Endothelial cell (in vitro differentiated cells): ENCODE data around the gene GDPD3. TPM values are rescaled to one million over a fixed set of nuclear protein-coding genes. Genes with fewer than 3 reads are reported as not detected.

ENCODE experiments used
- DNase-seq: peaks from one replicate; pipeline ENCODE4 v3.0.0; 2021; ENCODE audit warnings: low spot score
- H3K27ac Mint-ChIP-seq: one replicate; pipeline ENCODE4 v1.8.0; 2021; ENCODE audit warnings: mixed read lengths, inconsistent platforms; ENCODE audit not compliant: unreplicated experiment
- H3K27me3 Mint-ChIP-seq: one replicate; pipeline ENCODE4 v1.8.0; 2021; ENCODE audit warnings: mild to moderate bottlenecking, moderate library complexity, mixed read lengths, inconsistent platforms; ENCODE audit not compliant: unreplicated experiment
- H3K36me3 Mint-ChIP-seq: one replicate; pipeline ENCODE4 v1.8.0; 2021; ENCODE audit warnings: mild to moderate bottlenecking, low read depth, mixed read lengths, inconsistent platforms; ENCODE audit not compliant: unreplicated experiment
- H3K4me1 Mint-ChIP-seq: one replicate; pipeline ENCODE4 v1.8.0; 2021; ENCODE audit warnings: mild to moderate bottlenecking, mixed read lengths, inconsistent platforms; ENCODE audit not compliant: unreplicated experiment
- H3K4me3 Mint-ChIP-seq: one replicate; pipeline ENCODE4 v1.8.0; 2021; ENCODE audit warnings: mild to moderate bottlenecking, mixed read lengths, inconsistent platforms; ENCODE audit not compliant: unreplicated experiment
- H3K9me3 Mint-ChIP-seq: one replicate; pipeline ENCODE4 v1.8.0; 2021; ENCODE audit warnings: mixed read lengths, inconsistent platforms; ENCODE audit not compliant: unreplicated experiment
- total RNA-seq: library from RNA; stranded (reverse); fragmentation: NEBNext Ultra II Directional; extraction: Animal tissue kit (Norgen Biotek cat#: 25700); gene quantifications from one replicate; pipeline ENCODE4 v1.2.1, GENCODE V29; 2021; ENCODE audit not compliant: unreplicated experiment
- TF ChIP-seq, protein P1 (sequence below): fragments of 200-600 bp; sonication (generic); IDR thresholded peaks from one replicate; pipeline ENCODE4 v1.5.0; 2021; ENCODE audit warnings: antibody characterized with exemption; ENCODE audit not compliant: unreplicated experiment

Gene GDPD3
- total RNA-seq, 1 donor from 2014 or later, result 9.3 TPM

DNA sequence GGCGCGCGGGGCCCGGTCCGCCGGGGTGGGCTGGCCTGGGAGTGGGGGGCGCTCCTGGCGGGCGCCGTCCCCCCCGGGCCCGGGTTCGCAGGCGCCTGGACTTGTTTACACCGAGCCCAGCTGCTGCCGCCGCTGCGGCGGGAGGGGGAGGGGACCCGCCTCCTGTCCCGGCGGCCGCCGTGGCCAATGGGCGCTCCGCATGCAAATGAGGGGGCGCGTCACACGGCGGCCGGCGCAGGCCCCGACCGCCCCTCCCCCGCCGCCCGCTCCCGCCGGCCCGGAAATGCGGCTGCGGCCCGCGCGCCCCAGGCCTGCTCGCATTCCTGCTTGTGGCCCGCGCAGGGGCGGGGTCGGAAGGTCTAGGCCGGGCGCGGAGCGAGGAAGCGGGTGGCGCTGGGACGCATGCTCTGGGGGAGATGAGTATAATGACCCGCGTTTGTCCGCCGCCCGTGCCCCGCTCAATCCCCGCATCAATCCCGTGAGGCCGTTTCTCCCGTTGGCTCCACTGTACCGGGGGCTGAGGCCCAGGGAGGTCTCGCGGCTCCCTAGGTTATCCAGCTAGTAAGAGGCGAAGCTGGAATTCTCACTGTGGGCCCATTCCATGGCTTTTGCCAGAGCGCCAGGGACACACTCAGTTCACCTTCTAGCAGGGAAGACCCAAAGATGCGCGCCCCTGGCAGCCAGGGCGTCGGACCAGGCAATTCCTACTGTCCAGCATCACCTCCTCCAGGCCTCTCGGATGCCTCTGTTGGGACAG, 17.1 kb downstream of the GDPD3 start, which contains the start of gene YPEL3:
Gene YPEL3 (minus strand): TSS at position 109 of the 757 bp plus-strand sequence. CDS start 731 bp downstream, outside the sequence.
- Mint-ChIP-seq H3K36me3 (peaks cover 34% of the 10 kb centered on the region), H3K9me3 (peaks cover 19% of the 10 kb centered on the region), H3K27me3 (peaks cover 12% of the 10 kb centered on the region), H3K4me1 (peaks cover 20% of the 10 kb centered on the region), H3K27ac (peak within 1 kb of the TSS; percentile 83), H3K4me3 (peak within 1 kb of the TSS; percentile 85)
- DNase-seq, result peak; percentile 94
- TF ChIP-seq, protein P1, sequence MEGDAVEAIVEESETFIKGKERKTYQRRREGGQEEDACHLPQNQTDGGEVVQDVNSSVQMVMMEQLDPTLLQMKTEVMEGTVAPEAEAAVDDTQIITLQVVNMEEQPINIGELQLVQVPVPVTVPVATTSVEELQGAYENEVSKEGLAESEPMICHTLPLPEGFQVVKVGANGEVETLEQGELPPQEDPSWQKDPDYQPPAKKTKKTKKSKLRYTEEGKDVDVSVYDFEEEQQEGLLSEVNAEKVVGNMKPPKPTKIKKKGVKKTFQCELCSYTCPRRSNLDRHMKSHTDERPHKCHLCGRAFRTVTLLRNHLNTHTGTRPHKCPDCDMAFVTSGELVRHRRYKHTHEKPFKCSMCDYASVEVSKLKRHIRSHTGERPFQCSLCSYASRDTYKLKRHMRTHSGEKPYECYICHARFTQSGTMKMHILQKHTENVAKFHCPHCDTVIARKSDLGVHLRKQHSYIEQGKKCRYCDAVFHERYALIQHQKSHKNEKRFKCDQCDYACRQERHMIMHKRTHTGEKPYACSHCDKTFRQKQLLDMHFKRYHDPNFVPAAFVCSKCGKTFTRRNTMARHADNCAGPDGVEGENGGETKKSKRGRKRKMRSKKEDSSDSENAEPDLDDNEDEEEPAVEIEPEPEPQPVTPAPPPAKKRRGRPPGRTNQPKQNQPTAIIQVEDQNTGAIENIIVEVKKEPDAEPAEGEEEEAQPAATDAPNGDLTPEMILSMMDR, result no peak

DNA sequence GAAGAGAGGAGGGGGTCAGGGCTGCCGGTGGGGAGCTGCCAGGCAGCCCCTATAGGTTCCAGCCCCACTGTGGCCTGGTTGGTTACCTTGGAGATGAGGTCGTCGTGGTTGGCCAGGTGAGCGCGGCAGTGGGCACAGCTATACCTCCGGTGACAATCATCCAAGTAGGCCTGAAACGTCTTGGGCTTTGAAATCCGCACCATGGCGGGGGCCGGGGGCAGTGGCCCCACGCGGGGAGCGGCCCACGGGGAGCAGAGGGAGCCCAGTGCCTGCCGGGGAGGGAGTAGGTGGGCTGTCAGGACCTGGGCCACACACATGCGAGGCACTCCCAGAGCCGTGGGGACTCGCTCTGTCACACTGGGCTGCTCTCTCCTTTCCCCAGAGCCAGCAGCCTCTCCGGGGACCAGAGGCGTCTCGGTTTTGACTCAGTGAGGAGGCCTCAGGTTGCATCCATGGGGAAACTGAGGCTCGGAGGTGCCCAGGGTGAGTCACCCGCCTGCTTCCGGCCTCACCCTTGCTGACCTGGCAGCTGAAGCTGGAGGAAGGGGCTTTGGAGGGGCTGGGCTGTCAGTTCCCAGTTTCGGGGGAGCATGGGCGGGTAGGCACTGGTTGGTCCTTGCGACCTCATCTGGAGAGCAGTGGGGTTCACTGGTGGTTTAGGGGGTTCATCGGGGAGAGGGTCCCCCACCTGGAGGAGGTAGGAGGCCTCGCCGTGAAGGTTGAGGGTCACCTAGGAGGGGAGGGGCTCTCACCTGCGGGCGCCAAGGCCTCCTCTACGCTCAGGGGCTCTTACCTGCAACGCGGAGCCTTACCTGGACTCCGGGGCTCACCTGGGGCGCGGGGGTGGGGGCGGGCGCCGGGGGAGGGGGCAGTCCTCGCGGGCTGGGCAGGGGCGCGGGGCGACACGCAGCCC, 17.9 kb downstream of the GDPD3 start:
- TF ChIP-seq, protein P1, result no peak
- peak overlapping the region; percentile 83 for H3K27ac Mint-ChIP-seq
- H3K9me3 Mint-ChIP-seq, result peaks cover 19% of the 10 kb centered on the region
- H3K4me1 Mint-ChIP-seq, result peaks cover 20% of the 10 kb centered on the region
- DNase-seq, result no peak
- H3K27me3 Mint-ChIP-seq, result peaks cover 12% of the 10 kb centered on the region
- H3K36me3 Mint-ChIP-seq, result peaks cover 34% of the 10 kb centered on the region
- peak overlapping the region; percentile 83 for H3K4me3 Mint-ChIP-seq

DNA sequence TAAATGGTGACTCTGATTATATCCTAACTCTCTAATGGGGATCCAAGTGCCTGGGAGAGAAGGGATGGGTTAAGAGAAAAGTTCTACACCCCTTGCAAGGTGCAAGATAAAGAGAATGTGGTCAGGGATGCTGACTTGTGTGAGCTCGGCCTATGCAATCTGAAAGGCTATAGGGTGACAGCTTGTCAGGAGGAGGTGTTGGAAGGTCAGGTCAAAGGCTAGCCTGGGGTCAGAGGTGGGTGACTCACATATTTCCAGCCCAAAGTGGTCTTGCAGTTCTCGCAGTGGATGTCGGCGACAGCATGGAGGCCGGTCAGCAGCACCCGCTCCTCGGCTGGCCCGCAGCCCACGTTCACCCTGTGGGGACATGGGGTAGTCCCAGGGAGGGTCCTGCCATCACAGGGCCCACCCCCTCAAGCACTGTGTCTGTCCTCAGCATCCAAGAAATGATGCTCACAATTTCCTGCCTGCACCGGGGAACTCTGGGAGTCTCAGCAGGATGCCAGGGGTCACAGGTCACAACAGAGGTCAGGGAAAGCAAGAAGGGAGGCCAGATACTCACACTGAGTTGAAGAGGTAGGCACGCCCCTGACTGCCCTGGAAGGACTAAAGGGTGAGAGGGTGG, 18.7 kb downstream of the GDPD3 start:
- peaks cover 33% of the 10 kb centered on the region for H3K36me3 Mint-ChIP-seq

DNA sequence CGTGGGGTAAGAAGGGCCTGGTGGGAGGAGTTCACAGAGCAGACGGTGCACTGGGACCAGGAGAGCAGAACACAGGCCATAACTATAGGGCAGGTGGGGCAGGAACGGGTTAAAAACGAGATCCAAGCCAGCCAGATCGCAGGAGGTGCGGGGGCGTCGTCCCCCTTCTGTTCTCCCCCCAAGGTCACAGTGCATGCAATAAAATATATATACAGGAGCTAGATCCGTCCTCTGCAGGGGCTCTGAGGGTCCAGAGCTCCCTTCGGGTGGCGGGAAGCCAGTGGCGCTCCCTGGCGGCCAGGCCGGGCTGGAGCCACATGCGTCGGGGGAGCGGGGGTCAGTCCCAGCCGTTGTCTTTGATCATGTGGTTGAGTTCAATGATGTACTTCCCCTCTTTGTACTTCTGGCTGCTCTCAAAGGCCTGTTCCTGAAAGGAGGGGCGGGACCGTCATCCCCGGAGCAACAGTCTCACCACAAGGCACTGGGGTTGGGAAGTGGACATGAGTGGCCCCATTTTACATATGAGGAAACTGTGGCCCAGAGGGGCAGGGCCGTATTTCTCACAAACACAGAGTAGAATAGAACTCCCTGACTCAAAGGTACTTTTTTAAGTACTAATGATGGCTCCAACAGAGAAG, 20.8 kb downstream of the GDPD3 start:
- DNase-seq, result peak; percentile 92
- H3K27ac Mint-ChIP-seq, result peak overlapping the region; percentile 97
- H3K4me3 Mint-ChIP-seq, result peak overlapping the region; percentile 84
- peaks cover 20% of the 10 kb centered on the region for H3K36me3 Mint-ChIP-seq
- peaks cover 18% of the 10 kb centered on the region for H3K4me1 Mint-ChIP-seq
- peaks cover 8% of the 10 kb centered on the region for H3K9me3 Mint-ChIP-seq
- TF ChIP-seq, protein P1, result no peak
- H3K27me3 Mint-ChIP-seq, result peaks cover 17% of the 10 kb centered on the region

More for the DNA sequence above, 18.7 kb downstream of the GDPD3 start:
- H3K27ac Mint-ChIP-seq, result peak overlapping the region; percentile 1
- TF ChIP-seq, protein P1, result no peak
- peaks cover 25% of the 10 kb centered on the region for H3K4me1 Mint-ChIP-seq
- peaks cover 19% of the 10 kb centered on the region for H3K9me3 Mint-ChIP-seq
- H3K27me3 Mint-ChIP-seq, result peaks cover 12% of the 10 kb centered on the region
- no peak for DNase-seq
- H3K4me3 Mint-ChIP-seq, result peak overlapping the region; percentile 67
